Mesendoderm (in vitro differentiated cells): ENCODE results near the gene ATN1.

ENCODE experiments used
- DNase-seq: peaks from one replicate; pipeline ENCODE4 v3.0.0; 2013
- H2AK5ac ChIP-seq: 2 replicates; pipeline ENCODE4 v1.6.1; 2013; ENCODE audit warnings: low read length, inconsistent platforms
- H2BK120ac ChIP-seq: 2 replicates; pipeline ENCODE4 v1.6.1; 2013; ENCODE audit warnings: low read depth, mild to moderate bottlenecking, low read length, moderate library complexity, mixed read lengths
- H2BK15ac ChIP-seq: replicated peaks from 2 replicates; pipeline ENCODE4 v1.6.1; 2013; ENCODE audit warnings: low read depth, mild to moderate bottlenecking, moderate library complexity
- H2BK5ac ChIP-seq: 2 replicates; pipeline ENCODE4 v1.6.1; 2013; ENCODE audit warnings: low read length, inconsistent platforms
- H3K18ac ChIP-seq: 2 replicates; pipeline ENCODE4 v1.6.1; 2013; ENCODE audit warnings: mild to moderate bottlenecking, low read length, mixed read lengths
- H3K23ac ChIP-seq: one replicate; pipeline ENCODE4 v1.6.1; 2013; ENCODE audit warnings: low read length
- H3K27ac ChIP-seq: 2 replicates; pipeline ENCODE4 v1.5.1; 2013; ENCODE audit warnings: low read depth, mild to moderate bottlenecking, inconsistent platforms, low read length, moderate library complexity
- H3K27me3 ChIP-seq: 2 replicates; pipeline ENCODE4 v1.6.1; 2013; ENCODE audit warnings: low read length, control low read depth, mild to moderate bottlenecking, inconsistent platforms; ENCODE audit not compliant: insufficient read depth, poor library complexity
- H3K36me3 ChIP-seq: 2 replicates; pipeline ENCODE4 v1.6.1; 2013; ENCODE audit warnings: low read length, inconsistent platforms; ENCODE audit not compliant: control insufficient read depth, insufficient read depth
- H3K4ac ChIP-seq: one replicate; pipeline ENCODE4 v1.6.1; 2013; ENCODE audit warnings: low read depth, mild to moderate bottlenecking, low read length, moderate library complexity
- H3K4me1 ChIP-seq: 2 replicates; pipeline ENCODE4 v1.6.1; 2013; ENCODE audit warnings: low read depth, low read length, inconsistent platforms; ENCODE audit not compliant: control insufficient read depth
- H3K4me2 ChIP-seq: 2 replicates; pipeline ENCODE4 v1.6.1; 2013; ENCODE audit warnings: low read length
- H3K4me3 ChIP-seq: 2 replicates; pipeline ENCODE4 v1.5.1; 2013; ENCODE audit warnings: mild to moderate bottlenecking, low read length
- H3K56ac ChIP-seq: one replicate; pipeline ENCODE4 v1.6.1; 2013; ENCODE audit warnings: low read length
- H3K79me1 ChIP-seq: 2 replicates; pipeline ENCODE4 v1.6.1; 2013; ENCODE audit warnings: low read length, inconsistent platforms
- H3K79me2 ChIP-seq: 2 replicates; pipeline ENCODE4 v1.6.1; 2013; ENCODE audit warnings: mild to moderate bottlenecking, low read length; ENCODE audit not compliant: control insufficient read depth, insufficient read depth
- H3K9ac ChIP-seq: 2 replicates; pipeline ENCODE4 v1.6.1; 2013; ENCODE audit warnings: low read length, inconsistent platforms
- H4K5ac ChIP-seq: one replicate; pipeline ENCODE4 v1.6.1; 2013; ENCODE audit warnings: low read length
- H4K8ac ChIP-seq: one replicate; pipeline ENCODE4 v1.6.1; 2013; ENCODE audit warnings: low read depth, mild to moderate bottlenecking, control low read depth, low read length, moderate library complexity
- WGBS: extraction: QIAGEN DNeasy Blood & Tissue Kit; methylation state at CpG from one replicate; pipeline ENCODE4 v1.1.7; 2013; ENCODE audit warnings: low lambda C conversion rate, missing lambda C conversion rate; ENCODE audit not compliant: insufficient coverage; ENCODE audit errors: extremely low coverage; 5-methylcytosine and 5-hydroxymethylcytosine counted together

ATN1 gene

DNA sequence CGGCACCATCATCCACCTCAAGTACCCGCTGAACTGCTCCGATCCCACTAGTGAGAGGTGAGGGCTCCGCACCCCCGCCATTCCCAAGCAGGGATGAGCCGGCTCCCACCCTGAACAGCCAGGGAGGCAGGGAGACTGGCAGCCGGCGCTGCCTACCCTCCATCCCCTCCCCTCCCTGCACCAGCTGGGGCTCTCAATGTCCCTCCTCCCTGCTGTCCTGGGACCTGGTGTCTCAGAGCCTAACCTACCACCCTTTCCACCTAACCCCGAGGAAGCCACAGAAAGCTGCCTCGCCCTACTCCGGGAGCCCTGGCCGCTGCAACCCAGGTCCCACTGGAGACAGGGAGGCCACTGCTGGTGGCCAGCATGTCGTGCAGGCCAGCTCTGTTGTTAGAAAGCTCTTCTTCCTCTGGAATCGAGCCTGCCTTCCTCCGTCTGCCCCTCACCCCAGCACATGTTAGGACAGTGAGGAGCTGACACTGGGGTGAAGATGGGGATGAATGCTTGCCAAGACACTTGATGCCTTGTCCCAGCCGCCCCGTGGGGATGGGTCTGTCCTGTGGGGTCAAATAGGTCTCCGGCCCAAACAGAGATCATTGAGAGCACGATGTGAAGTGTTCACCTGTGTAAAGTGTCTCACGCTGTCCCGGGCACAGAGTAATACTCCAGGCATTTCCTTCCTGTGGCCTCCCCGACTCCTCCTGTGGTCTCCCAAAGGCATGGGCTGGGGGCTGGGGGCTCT lies 24.5 kb downstream of the ATN1 start:
- Histone ChIP-seq H4K5ac (no peak overlapping the region), H3K18ac (no peak overlapping the region), H3K4ac (no peak overlapping the region), H2BK120ac (no peak overlapping the region), H3K56ac (peak overlapping the region; percentile 59), H3K4me1 (no peaks in the 10 kb centered on the region), H2AK5ac (no peak overlapping the region), H3K4me3 (no peak overlapping the region), H3K79me2 (no peaks in the 10 kb centered on the region), H2BK15ac (no peak overlapping the region), H3K4me2 (no peak overlapping the region), H2BK5ac (no peak overlapping the region), H3K27me3 (no peaks in the 10 kb centered on the region), H4K8ac (no peak overlapping the region), H3K79me1 (no peaks in the 10 kb centered on the region), H3K23ac (no peak overlapping the region), H3K9ac (no peak overlapping the region), H3K36me3 (no peaks in the 10 kb centered on the region), H3K27ac (no peak overlapping the region)
- no peak for DNase-seq
- no CpG with 5 or more reads among the region's 22 CpGs for WGBS

DNA sequence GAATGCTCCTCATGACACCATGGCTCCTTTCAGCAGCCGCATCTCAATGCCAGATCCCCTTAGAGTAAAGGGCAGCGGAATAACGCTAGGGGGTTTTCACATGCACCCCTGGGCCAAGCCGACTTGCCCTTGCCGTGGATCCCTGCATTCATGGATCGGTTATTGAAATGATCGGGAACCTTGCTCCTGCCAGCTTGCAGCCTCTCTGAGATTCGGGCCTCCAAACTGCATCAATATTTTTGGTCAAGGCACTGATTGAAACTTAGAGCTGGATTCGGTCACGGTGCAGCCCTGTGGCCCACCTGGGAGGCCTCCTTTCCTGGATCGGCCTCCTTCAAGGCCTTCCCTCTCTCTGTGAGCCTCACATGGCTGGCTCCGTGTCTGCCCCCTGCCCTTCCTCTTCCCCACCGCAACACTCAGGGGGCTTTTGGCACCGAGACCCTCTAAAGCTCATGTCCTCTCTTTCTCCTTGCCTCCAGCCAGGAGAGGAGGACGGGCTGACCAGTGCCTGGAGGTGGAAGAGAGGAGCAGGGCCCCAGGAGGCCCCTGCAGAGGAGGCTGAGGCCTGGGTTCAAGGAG lies 25.2 kb downstream of the ATN1 start:
- Histone ChIP-seq H3K79me1 (no peaks in the 10 kb centered on the region), H2BK15ac (no peak overlapping the region), H2BK5ac (no peak overlapping the region), H3K18ac (no peak overlapping the region), H4K8ac (no peak overlapping the region), H3K4ac (no peak overlapping the region), H3K27me3 (no peaks in the 10 kb centered on the region), H3K79me2 (no peaks in the 10 kb centered on the region), H2BK120ac (no peak overlapping the region), H3K9ac (peak overlapping the region; percentile 3), H3K56ac (peak overlapping the region; percentile 43), H3K36me3 (no peaks in the 10 kb centered on the region), H3K4me1 (no peaks in the 10 kb centered on the region), H4K5ac (no peak overlapping the region), H2AK5ac (no peak overlapping the region), H3K27ac (no peak overlapping the region), H3K23ac (no peak overlapping the region), H3K4me3 (no peak overlapping the region), H3K4me2 (no peak overlapping the region)
- no CpG with 5 or more reads among the region's 15 CpGs for WGBS
- DNase-seq: no peak

DNA sequence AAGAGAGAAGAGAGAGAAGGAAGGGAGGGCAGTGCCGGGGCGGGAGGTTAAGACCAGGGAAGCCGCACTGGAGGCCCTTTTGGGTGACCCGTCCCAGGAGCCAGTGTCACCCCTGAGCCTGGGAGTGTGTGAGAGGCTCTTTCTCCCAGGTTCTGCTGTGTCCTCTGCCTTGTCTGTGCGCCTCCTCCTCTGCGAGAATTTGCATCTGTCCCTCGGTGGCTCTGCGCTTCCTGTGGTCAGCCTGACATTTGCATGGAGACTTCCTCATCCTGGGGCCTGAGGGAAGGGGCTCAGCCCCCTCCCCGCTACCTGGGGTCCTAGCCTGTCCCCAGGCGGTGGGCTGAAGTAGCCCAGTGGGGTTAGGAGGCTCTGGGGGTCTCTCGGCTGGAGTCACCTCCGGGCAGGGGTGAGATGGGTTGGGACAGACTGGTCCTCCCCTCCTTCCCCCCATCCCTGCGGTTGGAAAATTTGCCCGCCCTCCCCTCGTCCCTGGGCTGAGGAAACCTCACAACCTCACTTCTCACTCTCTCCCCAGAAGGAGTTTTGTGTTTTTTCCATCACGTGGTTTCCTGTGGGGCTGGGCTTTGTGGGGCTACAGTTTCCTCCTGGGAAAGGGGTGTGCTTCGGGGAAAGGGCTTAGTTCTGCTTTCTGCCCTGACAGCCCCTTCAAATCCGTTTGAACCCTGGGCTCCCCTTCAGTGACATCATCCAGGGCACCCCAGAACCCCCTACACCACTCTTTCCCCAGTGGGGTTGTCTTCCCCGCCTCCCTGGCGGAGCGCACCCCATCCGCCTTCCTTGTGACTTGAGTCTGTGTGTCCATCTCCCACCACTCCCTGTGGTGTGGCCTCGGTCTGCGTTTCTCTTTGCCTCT lies 25.9 kb downstream of the ATN1 start:
- Histone ChIP-seq H3K9ac (peak overlapping the region; percentile 3), H3K4me3 (no peak overlapping the region), H3K56ac (peak overlapping the region; percentile 18), H3K23ac (no peak overlapping the region), H2BK120ac (no peak overlapping the region), H3K36me3 (no peaks in the 10 kb centered on the region), H3K27me3 (no peaks in the 10 kb centered on the region), H3K4me2 (no peak overlapping the region), H3K18ac (no peak overlapping the region), H3K4me1 (no peaks in the 10 kb centered on the region), H3K79me1 (no peaks in the 10 kb centered on the region), H3K79me2 (no peaks in the 10 kb centered on the region), H2BK5ac (no peak overlapping the region), H4K5ac (no peak overlapping the region), H3K27ac (no peak overlapping the region), H2AK5ac (no peak overlapping the region), H2BK15ac (no peak overlapping the region), H4K8ac (no peak overlapping the region), H3K4ac (no peak overlapping the region)
- no peak for DNase-seq
- no CpG with 5 or more reads among the region's 24 CpGs for WGBS

DNA sequence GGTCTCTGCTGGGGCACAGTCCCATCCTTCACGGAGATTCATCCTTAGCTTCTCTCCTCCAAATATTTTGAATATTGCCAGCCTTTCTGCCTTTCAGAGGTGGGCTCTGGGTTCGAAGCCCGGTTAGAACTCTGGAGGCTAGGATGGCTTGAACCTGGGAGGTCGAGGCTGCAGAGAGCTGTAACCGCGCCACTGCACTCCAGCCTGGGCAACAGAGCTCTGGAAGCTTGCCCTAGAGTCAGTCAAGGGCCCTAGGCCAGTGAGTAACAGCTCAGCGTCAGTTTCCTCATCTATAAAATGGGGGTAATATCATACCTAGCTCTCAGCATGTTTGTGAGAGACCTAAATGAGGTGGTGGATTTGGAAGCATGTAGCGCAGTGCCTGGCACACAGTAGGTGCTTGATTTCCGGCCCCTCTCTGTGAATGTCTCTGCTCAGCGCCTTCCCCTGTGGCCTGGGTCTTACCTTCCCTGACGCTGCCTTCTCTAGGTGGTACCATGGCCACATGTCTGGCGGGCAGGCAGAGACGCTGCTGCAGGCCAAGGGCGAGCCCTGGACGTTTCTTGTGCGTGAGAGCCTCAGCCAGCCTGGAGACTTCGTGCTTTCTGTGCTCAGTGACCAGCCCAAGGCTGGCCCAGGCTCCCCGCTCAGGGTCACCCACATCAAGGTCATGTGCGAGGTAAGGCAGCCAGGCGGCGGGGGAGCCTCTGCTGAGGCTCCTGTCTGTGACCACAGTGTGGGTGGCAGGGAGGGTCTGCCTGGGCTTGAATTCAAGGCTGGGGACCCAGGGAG lies 26.8 kb downstream of the ATN1 start:
- no CpG with 5 or more reads among the region's 21 CpGs for WGBS

DNA sequence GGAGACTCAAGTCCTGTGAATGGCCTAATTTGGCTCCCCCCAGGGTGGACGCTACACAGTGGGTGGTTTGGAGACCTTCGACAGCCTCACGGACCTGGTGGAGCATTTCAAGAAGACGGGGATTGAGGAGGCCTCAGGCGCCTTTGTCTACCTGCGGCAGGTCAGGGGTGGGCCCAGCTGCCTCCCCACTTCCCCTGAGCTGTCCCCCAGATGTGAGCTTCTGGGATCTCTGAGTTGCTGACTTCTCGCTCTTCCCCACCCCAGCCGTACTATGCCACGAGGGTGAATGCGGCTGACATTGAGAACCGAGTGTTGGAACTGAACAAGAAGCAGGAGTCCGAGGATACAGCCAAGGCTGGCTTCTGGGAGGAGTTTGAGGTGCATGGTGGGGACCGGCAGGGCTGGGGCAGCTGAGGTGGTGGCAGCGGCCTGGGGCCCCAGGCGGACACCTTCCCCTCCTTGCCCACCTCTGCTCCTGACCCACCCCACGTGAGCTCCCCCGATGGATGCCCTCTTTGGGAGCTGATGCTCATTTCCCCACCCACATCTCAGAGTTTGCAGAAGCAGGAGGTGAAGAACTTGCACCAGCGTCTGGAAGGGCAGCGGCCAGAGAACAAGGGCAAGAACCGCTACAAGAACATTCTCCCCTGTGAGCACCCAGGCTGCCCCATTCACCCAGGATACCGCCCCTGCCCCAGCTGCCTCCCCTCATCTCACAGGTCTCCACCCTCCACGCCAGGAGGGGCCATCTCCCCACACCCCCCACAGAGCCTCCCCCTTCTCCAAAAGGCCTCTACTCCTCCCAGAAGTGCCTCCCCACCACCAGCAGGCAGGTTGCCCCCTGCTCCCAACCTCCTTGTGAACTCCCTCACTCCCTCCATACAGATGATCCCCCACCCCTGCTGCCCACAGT lies 27.6 kb downstream of the ATN1 start:
- no peak overlapping the region for H2BK5ac ChIP-seq
- no peak overlapping the region for H3K27ac ChIP-seq
- no peak overlapping the region for H3K23ac ChIP-seq
- no peak overlapping the region for H4K5ac ChIP-seq
- no peak overlapping the region for H4K8ac ChIP-seq
- no peaks in the 10 kb centered on the region for H3K79me1 ChIP-seq
- no CpG with 5 or more reads among the region's 22 CpGs for WGBS
- no peaks in the 10 kb centered on the region for H3K79me2 ChIP-seq
- no peak overlapping the region for H3K4me3 ChIP-seq
- no peak overlapping the region for H2BK15ac ChIP-seq
- H3K27me3 ChIP-seq: no peaks in the 10 kb centered on the region
- no peak overlapping the region for H3K9ac ChIP-seq
- H3K18ac ChIP-seq: no peak overlapping the region
- H3K56ac ChIP-seq: no peak overlapping the region
- no peak for DNase-seq
- H3K4me2 ChIP-seq: no peak overlapping the region
- no peaks in the 10 kb centered on the region for H3K36me3 ChIP-seq
- no peak overlapping the region for H3K4ac ChIP-seq
- no peak overlapping the region for H2AK5ac ChIP-seq
- H3K4me1 ChIP-seq: no peaks in the 10 kb centered on the region
- H2BK120ac ChIP-seq: no peak overlapping the region

More for the DNA sequence above, 26.8 kb downstream of the ATN1 start:
- Histone ChIP-seq H3K18ac (no peak overlapping the region), H3K79me2 (no peaks in the 10 kb centered on the region), H3K4me3 (no peak overlapping the region), H3K23ac (no peak overlapping the region), H3K79me1 (no peaks in the 10 kb centered on the region), H3K27ac (no peak overlapping the region), H3K4me1 (no peaks in the 10 kb centered on the region), H3K56ac (peak overlapping the region; percentile 25), H4K8ac (no peak overlapping the region), H2BK5ac (no peak overlapping the region), H3K27me3 (no peaks in the 10 kb centered on the region), H2BK15ac (no peak overlapping the region), H3K4ac (no peak overlapping the region), H3K36me3 (no peaks in the 10 kb centered on the region), H3K9ac (no peak overlapping the region), H2BK120ac (no peak overlapping the region), H2AK5ac (no peak overlapping the region), H3K4me2 (no peak overlapping the region), H4K5ac (no peak overlapping the region)
- no peak for DNase-seq
